ENCODE data around the gene NIM1K.

NIM1K gene

GRCh38 chr5:43221502-43221901, 29.5 kb downstream of the NIM1K start:
- Histone ChIP-seq H3K36me3 (replicated peaks) (no peaks in the 10 kb centered on the region), H3K4me1 (no peaks in the 10 kb centered on the region), H3K27me3 (ENCODE audit: low read depth) (no peaks in the 10 kb centered on the region; the same call in 1 of the 2 replicates), H3K9me3 (no peaks in the 10 kb centered on the region), H3K4me3 (no peak overlapping the region)
- DNase-seq (ENCODE audit: low spot score in 2 of 2), result no peak
- in situ Hi-C loops (cut with MboI; ENCODE audit: low sequenced_read_pairs), result loop anchor here (10.0 kb wide), 1 partner anchor 163 kb away; no protein-coding TSS in a partner anchor

GRCh38 chr5:43225649-43226245, 33.7 kb downstream of the NIM1K start:
- no peak for DNase-seq (ENCODE audit: low spot score in 2 of 2)
- Histone ChIP-seq H3K36me3 (replicated peaks) (no peaks in the 10 kb centered on the region), H3K9me3 (no peaks in the 10 kb centered on the region), H3K4me1 (no peaks in the 10 kb centered on the region), H3K4me3 (no peak overlapping the region), H3K27me3 (ENCODE audit: low read depth) (no peaks in the 10 kb centered on the region; the same call in 1 of the 2 replicates)
- in situ Hi-C loops (cut with MboI; ENCODE audit: low sequenced_read_pairs), result loop anchor here (10.0 kb wide), 1 partner anchor 159 kb away; no protein-coding TSS in a partner anchor

GRCh38 chr5:43227655-43228054, 35.6 kb downstream of the NIM1K start:
- Histone ChIP-seq H3K9me3 (no peaks in the 10 kb centered on the region), H3K27me3 (ENCODE audit: low read depth) (no peaks in the 10 kb centered on the region; the same call in 1 of the 2 replicates), H3K4me1 (no peaks in the 10 kb centered on the region), H3K36me3 (replicated peaks) (no peaks in the 10 kb centered on the region), H3K4me3 (no peak overlapping the region)
- in situ Hi-C loops (cut with MboI; ENCODE audit: low sequenced_read_pairs), result loop anchor here (10.0 kb wide), 1 partner anchor 157 kb away; no protein-coding TSS in a partner anchor
- peak; percentile 16 for DNase-seq (ENCODE audit: low spot score in 2 of 2)

- DNase-seq (ENCODE audit: low spot score in 2 of 2), result no peak
- Histone ChIP-seq H3K36me3 (replicated peaks) (no peaks in the 10 kb centered on the region), H3K9me3 (no peaks in the 10 kb centered on the region), H3K4me1 (no peaks in the 10 kb centered on the region), H3K27me3 (ENCODE audit: low read depth) (no peaks in the 10 kb centered on the region), H3K4me3 (no peak overlapping the region)
- in situ Hi-C loops (cut with MboI; ENCODE audit: low sequenced_read_pairs), result no loop called here
Observed at GRCh38 chr5:43230707-43231106, 38.7 kb downstream of the NIM1K start.

GRCh38 chr5:43231977-43232376, 40.0 kb downstream of the NIM1K start:
- no peak for DNase-seq (ENCODE audit: low spot score in 2 of 2)
- H3K4me1 ChIP-seq, result no peaks in the 10 kb centered on the region

GRCh38 chr5:43232943-43233833, 41.2 kb downstream of the NIM1K start:
- in situ Hi-C loops (cut with MboI; ENCODE audit: low sequenced_read_pairs), result no loop called here
- Histone ChIP-seq H3K4me1 (no peaks in the 10 kb centered on the region), H3K27me3 (ENCODE audit: low read depth) (no peaks in the 10 kb centered on the region), H3K4me3 (no peak overlapping the region), H3K9me3 (no peaks in the 10 kb centered on the region), H3K36me3 (replicated peaks) (no peaks in the 10 kb centered on the region)
- no peak for DNase-seq (ENCODE audit: low spot score in 2 of 2)

More at GRCh38 chr5:43231977-43232376, 40.0 kb downstream of the NIM1K start:
- in situ Hi-C loops (cut with MboI; ENCODE audit: low sequenced_read_pairs), result no loop called here
- Histone ChIP-seq H3K36me3 (replicated peaks) (no peaks in the 10 kb centered on the region), H3K4me3 (no peak overlapping the region), H3K27me3 (ENCODE audit: low read depth) (no peaks in the 10 kb centered on the region), H3K9me3 (no peaks in the 10 kb centered on the region)

- no peaks in the 10 kb centered on the region; the same call in 1 of the 2 replicates for H3K27me3 ChIP-seq (ENCODE audit: low read depth)
- in situ Hi-C loops (cut with MboI; ENCODE audit: low sequenced_read_pairs), result no loop called here
- no peak overlapping the region for H3K4me3 ChIP-seq
- no peaks in the 10 kb centered on the region for H3K4me1 ChIP-seq
- no peaks in the 10 kb centered on the region for H3K9me3 ChIP-seq
- no peaks in the 10 kb centered on the region for H3K36me3 ChIP-seq (replicated peaks)
- no peak for DNase-seq (ENCODE audit: low spot score in 2 of 2)
Observed at GRCh38 chr5:43233946-43234345, 41.9 kb downstream of the NIM1K start.

- H3K4me1 ChIP-seq, result no peaks in the 10 kb centered on the region
- H3K27me3 ChIP-seq (ENCODE audit: low read depth), result no peaks in the 10 kb centered on the region; the same call in 1 of the 2 replicates
- in situ Hi-C loops (cut with MboI; ENCODE audit: low sequenced_read_pairs), result no loop called here
- H3K4me3 ChIP-seq, result no peak overlapping the region
- DNase-seq (ENCODE audit: low spot score in 2 of 2), result no peak
- no peaks in the 10 kb centered on the region for H3K9me3 ChIP-seq
- H3K36me3 ChIP-seq (replicated peaks), result no peaks in the 10 kb centered on the region
Observed at GRCh38 chr5:43236653-43237355, 44.8 kb downstream of the NIM1K start.

- Histone ChIP-seq H3K36me3 (replicated peaks) (no peaks in the 10 kb centered on the region), H3K4me1 (0 out of 2 replicates have a peak, but pooled peaks cover 3% of the 10 kb centered on the region), H3K9me3 (no peaks in the 10 kb centered on the region), H3K27me3 (ENCODE audit: low read depth) (no peaks in the 10 kb centered on the region; the same call in 1 of the 2 replicates), H3K4me3 (no peak overlapping the region)
- DNase-seq (ENCODE audit: low spot score in 2 of 2), result no peak
- in situ Hi-C loops (cut with MboI; ENCODE audit: low sequenced_read_pairs), result no loop called here
Observed at GRCh38 chr5:43242196-43242595, 50.2 kb downstream of the NIM1K start.

- H3K27me3 ChIP-seq (ENCODE audit: low read depth), result no peaks in the 10 kb centered on the region; the same call in 1 of the 2 replicates
- DNase-seq (ENCODE audit: low spot score in 2 of 2), result no peak
- in situ Hi-C loops (cut with MboI; ENCODE audit: low sequenced_read_pairs), result no loop called here
- no peaks in the 10 kb centered on the region for H3K36me3 ChIP-seq (replicated peaks)
- no peaks in the 10 kb centered on the region for H3K9me3 ChIP-seq
- no peak overlapping the region for H3K4me3 ChIP-seq
- 0 out of 2 replicates have a peak, but pooled peaks cover 3% of the 10 kb centered on the region for H3K4me1 ChIP-seq
Observed at GRCh38 chr5:43243270-43243669, 51.2 kb downstream of the NIM1K start.

GRCh38 chr5:43244823-43245565, 53.0 kb downstream of the NIM1K start:
- no peaks in the 10 kb centered on the region for H3K9me3 ChIP-seq
- no peaks in the 10 kb centered on the region for H3K27me3 ChIP-seq (ENCODE audit: low read depth)
- 0 out of 2 replicates have a peak, but pooled peaks cover 3% of the 10 kb centered on the region for H3K4me1 ChIP-seq
- H3K4me3 ChIP-seq, result no peak overlapping the region
- in situ Hi-C loops (cut with MboI; ENCODE audit: low sequenced_read_pairs), result no loop called here
- H3K36me3 ChIP-seq (replicated peaks), result no peaks in the 10 kb centered on the region
- peak in 1 of 2 experiments; percentile 22 for DNase-seq (ENCODE audit: low spot score in 2 of 2)

GRCh38 chr5:43245724-43246385, 53.8 kb downstream of the NIM1K start:
- in situ Hi-C loops (cut with MboI; ENCODE audit: low sequenced_read_pairs), result no loop called here
- Histone ChIP-seq H3K4me1 (0 out of 2 replicates have a peak, but pooled peaks cover 3% of the 10 kb centered on the region), H3K4me3 (no peak overlapping the region)

More at GRCh38 chr5:43245724-43246385, 53.8 kb downstream of the NIM1K start:
- Histone ChIP-seq H3K36me3 (replicated peaks) (no peaks in the 10 kb centered on the region), H3K27me3 (ENCODE audit: low read depth) (no peaks in the 10 kb centered on the region), H3K9me3 (no peaks in the 10 kb centered on the region)
- no peak for DNase-seq (ENCODE audit: low spot score in 2 of 2)

Data from HAP-1 (cell line).